GM19324 (cell line): ENCODE results near the gene CROT.
"Not testable (repeated sequence)": the region's sequence is repeated elsewhere in the genome, so short reads cannot be mapped to it uniquely, and the experiment has no call there.

Source experiments
- ATAC-seq: cut with Tn5 transposase; IDR thresholded peaks from one replicate; pipeline ENCODE4 v1.9.1; 2021; ENCODE audit warnings: mild to moderate bottlenecking, moderate library complexity; ENCODE audit not compliant: unreplicated experiment, low FRiP score

CROT gene

GRCh38 chr7:87345166-87345927 lies at the start of gene CROT:
TSS of gene CROT (plus strand) at chr7:87345664. CDS start at chr7:87349069, 3,405 bp downstream.
- peak; percentile 99 for ATAC-seq

GRCh38 chr7:87300756-87301155 lies 44.7 kb upstream of the CROT start:
- no peak for ATAC-seq

GRCh38 chr7:87310790-87311419 lies 34.6 kb upstream of the CROT start:
- ATAC-seq = no peak

GRCh38 chr7:87312215-87312865 lies 33.1 kb upstream of the CROT start:
- peak; percentile 63 for ATAC-seq

- peak; percentile 81 for ATAC-seq
These were observed 29.3 kb upstream of the CROT start for GRCh38 chr7:87316097-87316700.

GRCh38 chr7:87316846-87317552 lies 28.5 kb upstream of the CROT start:
- ATAC-seq = no peak

- no peak for ATAC-seq
These were observed 27.7 kb upstream of the CROT start for GRCh38 chr7:87317691-87318245.

GRCh38 chr7:87318741-87319140 lies 26.7 kb upstream of the CROT start:
- no peak for ATAC-seq

GRCh38 chr7:87319154-87319581 lies 26.3 kb upstream of the CROT start:
- ATAC-seq = not testable (repeated sequence)

- no peak for ATAC-seq
These were observed 22.6 kb upstream of the CROT start for GRCh38 chr7:87322912-87323311.

GRCh38 chr7:87325576-87326370 lies 19.7 kb upstream of the CROT start:
- no peak for ATAC-seq

GRCh38 chr7:87328281-87328680 lies 17.2 kb upstream of the CROT start:
- no peak for ATAC-seq

- no peak for ATAC-seq
These were observed 15.1 kb upstream of the CROT start for GRCh38 chr7:87330316-87330715.

- no peak for ATAC-seq
These were observed 14.5 kb upstream of the CROT start for GRCh38 chr7:87330942-87331341.

- ATAC-seq = no peak
These were observed 13.7 kb upstream of the CROT start for GRCh38 chr7:87331687-87332252.

- no peak for ATAC-seq
These were observed 13.1 kb upstream of the CROT start for GRCh38 chr7:87332321-87332720.

- no peak for ATAC-seq
These were observed 9.3 kb upstream of the CROT start for GRCh38 chr7:87336136-87336535.

GRCh38 chr7:87337331-87337730 lies 8.1 kb upstream of the CROT start:
- no peak for ATAC-seq

- no peak for ATAC-seq
These were observed 6.0 kb upstream of the CROT start for GRCh38 chr7:87339373-87339897.
